Stimulated activated CD4-positive, alpha-beta T cell treated with anti-CD3 and anti-CD28 coated beads, Interleukin-12 subunit alpha, Interleukin-12 subunit beta, amount 100 ng/mL, for 48 hours (primary cell): Measurements from ENCODE around the gene SLC32A1.

Experiments
- DNase-seq, 3 donors: peaks; one replicate each; pipeline ENCODE4 v3.0.0-alpha.2; 2020; ENCODE audit warnings: low read depth in 2 of 3, low spot score in 1 of 3

The SLC32A1 gene

GRCh38 chr20:38725148-38725901 is 1.0 kb downstream of the SLC32A1 start:
- DNase-seq, result no peak

DNA sequence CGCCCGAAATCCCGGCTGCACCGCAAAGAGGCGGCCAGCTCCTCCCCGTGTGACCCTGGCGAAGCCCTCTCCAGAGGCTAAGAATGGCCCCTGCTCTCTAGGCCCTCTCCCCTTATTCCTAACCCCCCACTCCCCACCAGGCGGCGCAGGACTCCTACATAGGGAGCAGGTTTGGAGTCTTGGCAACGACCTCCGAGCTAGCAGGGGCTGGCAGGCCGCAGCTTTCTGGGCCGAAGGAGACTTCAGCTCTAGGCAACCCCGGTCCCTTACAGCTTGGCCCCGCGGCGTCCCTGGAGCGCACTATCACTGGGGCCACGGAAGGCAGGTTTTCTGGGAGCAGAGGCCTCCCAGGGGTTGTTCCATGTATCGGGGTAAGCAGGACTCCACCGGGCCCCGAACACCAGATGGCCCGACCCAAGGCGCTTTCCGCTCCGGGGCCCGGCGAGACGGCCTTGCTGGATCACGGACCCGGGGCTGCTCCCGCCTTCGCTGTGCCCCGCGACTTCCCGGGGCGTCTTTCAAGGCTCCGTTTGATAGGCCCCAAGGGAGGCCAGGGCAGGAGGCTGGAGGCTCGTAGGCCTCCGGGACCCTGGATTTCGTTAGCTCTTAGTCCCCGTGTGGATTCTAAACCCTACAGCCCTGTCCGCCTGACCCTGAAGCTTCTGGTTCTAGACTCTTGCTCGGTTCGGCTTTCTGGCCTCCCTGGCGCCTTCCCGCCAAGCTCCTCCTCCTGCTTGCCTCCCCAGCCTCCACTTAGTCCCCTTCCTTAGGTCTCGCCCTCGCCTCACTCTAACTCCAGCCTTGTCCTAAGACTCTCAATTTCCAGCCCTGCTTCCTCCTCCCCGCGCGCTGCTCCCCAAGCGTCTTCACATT is 1.9 kb downstream of the SLC32A1 start:
- DNase-seq, result peak in 2 of 3 donors; percentile 42 to 56

GRCh38 chr20:38726804-38727606 is 2.7 kb downstream of the SLC32A1 start:
- peak; percentile 68 to 83 (median 69) for DNase-seq

- DNase-seq, result no peak
Observed at GRCh38 chr20:38727607-38728190, 3.4 kb downstream of the SLC32A1 start.

DNA sequence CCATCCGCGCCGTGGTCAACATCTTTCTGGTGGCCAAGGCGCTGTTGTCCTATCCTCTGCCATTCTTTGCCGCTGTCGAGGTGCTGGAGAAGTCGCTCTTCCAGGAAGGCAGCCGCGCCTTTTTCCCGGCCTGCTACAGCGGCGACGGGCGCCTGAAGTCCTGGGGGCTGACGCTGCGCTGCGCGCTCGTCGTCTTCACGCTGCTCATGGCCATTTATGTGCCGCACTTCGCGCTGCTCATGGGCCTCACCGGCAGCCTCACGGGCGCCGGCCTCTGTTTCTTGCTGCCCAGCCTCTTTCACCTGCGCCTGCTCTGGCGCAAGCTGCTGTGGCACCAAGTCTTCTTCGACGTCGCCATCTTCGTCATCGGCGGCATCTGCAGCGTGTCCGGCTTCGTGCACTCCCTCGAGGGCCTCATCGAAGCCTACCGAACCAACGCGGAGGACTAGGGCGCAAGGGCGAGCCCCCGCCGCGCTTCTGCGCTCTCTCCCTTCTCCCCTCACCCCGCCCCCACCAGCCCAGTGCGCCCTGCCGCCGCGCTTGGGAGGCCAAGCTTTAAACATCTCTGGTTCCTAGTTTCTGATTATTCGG is 4.0 kb downstream of the SLC32A1 start:
- DNase-seq, result no peak

DNA sequence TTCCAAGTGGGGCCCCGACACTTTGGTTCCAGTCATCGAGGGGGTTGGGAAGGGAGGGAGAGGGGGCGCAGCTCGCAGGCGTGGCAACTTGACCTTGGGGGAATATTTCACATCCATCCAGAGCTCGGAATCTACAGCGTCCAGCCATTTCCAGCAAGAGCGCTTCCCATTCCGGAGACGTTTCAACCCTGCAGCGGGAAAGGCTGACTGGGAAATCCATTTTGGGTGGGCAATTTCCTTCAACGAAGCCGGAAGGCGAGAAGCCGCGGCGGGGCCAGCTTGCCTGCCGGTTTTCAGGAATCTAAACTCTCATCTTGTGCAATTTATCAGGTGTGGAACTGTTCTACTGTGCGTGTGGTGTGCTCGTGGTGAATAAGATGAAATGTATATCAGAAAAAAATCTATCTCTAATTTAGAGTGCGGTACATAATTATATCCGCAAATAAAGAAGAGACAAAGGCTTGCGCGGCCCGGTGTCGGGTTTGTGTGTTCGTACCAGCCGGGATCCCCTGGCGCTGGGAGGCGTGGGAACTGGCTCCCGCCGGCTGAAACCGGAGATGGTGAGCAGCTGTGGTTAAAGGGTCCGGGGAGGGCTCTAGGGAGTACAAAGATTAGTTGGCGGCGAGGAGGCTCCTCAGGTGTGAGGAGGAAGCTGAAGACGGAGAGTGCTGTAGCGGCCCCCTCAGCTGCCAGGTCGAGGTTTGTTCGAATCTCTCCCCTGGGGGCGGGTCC is 4.8 kb downstream of the SLC32A1 start:
- DNase-seq, result no peak

DNA sequence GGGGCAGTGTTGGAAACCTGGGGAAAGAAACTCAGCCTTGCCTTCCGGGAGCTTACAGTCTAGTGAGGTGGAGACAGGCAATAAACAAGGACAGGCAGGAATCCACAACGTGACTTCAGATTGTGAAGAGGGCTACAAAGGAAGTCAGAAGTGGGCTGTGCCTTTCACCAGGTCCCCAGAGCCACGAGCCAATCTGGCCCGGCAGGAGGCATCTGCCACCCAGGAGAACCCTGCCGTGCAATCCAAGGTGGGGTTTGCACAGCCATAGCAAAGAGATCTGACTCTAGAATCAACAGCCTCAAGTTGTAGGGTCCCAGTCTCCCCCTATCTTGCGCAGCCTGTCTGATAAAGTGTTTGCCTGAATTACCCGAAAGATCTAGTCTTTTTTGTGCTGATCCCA is 5.5 kb downstream of the SLC32A1 start:
- DNase-seq, result no peak

- no peak for DNase-seq
Observed at GRCh38 chr20:38730167-38730988, 6.1 kb downstream of the SLC32A1 start.

DNA sequence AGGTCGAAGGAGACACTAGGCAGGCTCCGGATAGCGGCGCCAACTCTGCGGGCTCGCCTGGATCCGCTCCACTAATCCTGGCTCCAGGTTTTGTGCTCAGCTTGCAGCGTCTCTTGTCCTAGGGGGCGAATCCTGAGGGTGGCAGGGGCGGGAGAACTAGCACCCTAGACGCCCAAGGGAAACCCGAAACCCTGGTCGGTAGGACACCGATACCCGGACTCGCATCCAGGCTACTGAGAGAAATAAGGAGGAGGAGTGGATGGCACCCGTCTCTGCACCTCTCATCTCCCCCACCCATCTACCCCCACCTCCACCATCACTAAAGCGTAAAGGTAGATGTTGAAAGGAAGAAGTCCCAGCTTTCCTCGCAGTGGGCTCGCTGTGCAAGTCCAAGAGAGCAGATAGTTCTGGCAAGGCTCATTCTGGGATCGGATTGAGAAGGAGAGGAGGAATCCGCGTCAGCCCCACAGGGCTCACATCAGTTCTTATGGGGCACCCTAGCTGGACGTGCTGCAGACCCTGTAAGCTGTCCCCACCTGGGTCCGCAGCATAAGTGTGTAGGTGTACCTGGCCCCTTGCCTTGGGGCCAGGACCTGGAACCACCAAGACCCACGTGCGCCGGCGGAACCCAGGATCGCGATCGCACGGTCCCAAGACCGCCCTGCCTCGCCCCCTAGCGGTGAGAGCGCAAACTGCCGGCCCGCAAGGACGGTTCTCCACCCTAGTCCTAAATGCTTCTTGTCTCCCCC is 6.9 kb downstream of the SLC32A1 start:
- DNase-seq, result peak; percentile 64 to 81 (median 72)

GRCh38 chr20:38731738-38732113 is 7.4 kb downstream of the SLC32A1 start:
- DNase-seq, result no peak

DNA sequence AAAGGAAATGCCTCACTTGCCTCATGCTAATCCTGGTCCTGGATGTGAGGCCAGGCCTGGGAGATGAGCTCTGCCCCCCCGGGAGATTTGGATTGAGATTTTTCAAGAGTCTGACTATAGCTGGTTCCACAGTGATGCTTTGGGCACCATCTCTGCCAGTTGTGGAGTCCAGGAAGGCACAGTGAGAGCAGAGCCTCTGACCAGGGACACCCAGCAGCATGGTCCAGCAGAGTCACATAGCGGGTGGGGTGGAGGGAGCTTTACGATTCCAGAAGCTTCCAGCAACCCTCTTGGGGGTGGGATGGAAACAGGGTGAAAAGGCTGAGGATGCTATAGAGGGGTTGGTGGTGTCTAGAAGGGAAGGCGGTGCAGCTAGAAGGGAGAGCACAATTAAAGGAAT is 8.7 kb downstream of the SLC32A1 start:
- no peak for DNase-seq

- DNase-seq, result no peak
Observed at GRCh38 chr20:38735172-38735571, 10.9 kb downstream of the SLC32A1 start.

DNA sequence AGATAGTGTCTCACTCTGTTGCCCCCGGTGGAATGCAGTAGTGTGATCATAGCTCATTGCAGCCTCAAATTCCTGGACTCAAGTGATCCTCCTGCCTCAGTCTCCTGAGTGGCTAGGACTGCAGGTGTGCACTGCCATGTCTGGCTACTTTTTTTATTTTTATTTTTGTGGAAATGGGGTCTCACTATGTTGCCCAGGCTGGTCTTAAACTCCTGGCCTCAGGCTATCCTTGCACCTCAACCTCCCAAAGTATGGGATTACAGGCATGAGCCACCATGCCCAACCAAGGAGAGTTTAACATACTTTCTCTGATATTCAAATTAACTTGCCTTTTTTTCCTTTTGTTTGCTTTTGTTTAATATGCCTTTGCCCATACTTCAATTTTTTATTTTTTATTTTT is 13.6 kb downstream of the SLC32A1 start:
- DNase-seq, result no peak

DNA sequence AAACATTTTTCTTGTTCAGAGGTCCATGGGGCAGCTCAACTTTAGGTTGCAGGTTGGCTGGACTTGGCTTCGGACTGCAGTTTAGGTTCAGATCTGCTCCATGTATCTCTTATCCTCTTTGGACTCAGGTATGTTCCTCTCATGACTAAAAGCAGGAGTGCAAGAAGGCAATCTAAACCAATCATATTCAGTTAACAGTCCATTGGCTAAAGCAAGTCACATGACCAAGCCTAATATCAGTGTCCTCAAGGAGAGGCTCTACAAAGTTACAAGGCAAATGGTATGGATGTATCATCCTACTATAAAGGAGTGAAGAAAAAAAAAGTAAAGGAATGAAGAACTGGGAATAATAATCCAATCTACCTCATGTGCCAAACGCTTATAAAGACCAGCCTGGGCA is 21.5 kb downstream of the SLC32A1 start:
- DNase-seq, result no peak

DNA sequence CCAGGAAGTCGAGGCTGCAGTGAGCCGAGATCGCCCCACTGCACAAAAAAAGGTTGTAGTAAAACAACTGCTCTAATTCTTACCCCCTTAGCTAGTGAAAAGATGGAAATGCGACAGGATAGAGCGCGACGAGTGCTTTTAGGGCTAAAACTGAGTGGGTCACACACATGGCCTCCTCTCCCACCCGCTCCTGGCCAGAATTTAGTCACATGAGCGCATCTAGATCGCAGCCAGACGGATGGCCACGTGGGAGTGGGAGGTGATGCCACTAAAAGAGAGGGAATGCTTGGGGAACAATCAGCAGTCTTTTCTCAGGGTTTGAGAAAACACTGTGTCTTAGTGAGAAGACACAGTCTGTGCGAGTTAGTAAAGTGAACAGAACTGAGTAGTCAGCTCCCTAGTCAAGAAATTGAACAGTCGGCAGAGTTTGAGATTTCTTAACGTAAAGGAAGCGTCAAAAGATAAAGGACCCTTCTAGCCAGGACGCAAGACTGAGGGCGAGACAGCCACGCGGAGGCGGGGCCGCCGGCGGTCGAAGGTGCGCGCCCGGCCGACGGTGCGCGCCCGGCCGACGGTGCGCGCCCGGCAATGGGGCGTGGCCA is 23.3 kb downstream of the SLC32A1 start:
- no peak for DNase-seq

GRCh38 chr20:38748097-38748860 is 24.0 kb downstream of the SLC32A1 start, which contains the start of gene ACTR5:
ACTR5 (plus strand) TSS chr20:38748460; CDS start chr20:38748479, 19 bp downstream.
- peak; percentile 92 to 98 (median 96) for DNase-seq

DNA sequence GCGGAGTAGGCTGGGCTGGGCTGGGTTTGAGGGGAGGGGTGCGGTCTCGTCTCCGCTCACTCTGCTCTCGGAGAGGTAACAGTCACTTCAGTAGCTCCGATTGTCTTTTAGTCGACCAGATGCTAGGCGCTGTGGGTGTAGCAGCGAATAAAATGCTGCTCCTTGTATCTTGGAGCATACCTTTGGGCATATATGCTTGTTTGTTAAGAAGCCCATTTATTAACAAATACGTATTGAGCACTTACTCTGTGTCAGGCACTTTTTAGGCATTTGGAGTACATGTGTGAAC is 24.5 kb downstream of the SLC32A1 start:
- DNase-seq, result peak in 2 of 3 donors; percentile 34 to 43
